Endodermal cell (in vitro differentiated cells): Measurements from ENCODE around the gene C17orf58. TPM values are rescaled to one million over a fixed set of nuclear protein-coding genes. Genes with fewer than 3 reads are reported as not detected.
A peak's percentile ranks its signal among the peaks of the same experiment; 100 is the strongest.

Experiments
- DNase-seq: peaks from one replicate; pipeline ENCODE4 v3.0.0-alpha.2; 2017
- H3K27ac ChIP-seq: 2 replicates; pipeline ENCODE4 v1.5.1; 2013; ENCODE audit warnings: mild to moderate bottlenecking, low read depth, low read length, moderate library complexity
- H3K27me3 ChIP-seq: 2 replicates; pipeline ENCODE4 v1.6.1; 2013; ENCODE audit warnings: mild to moderate bottlenecking, low read length, moderate library complexity; ENCODE audit not compliant: insufficient read depth, control insufficient read depth, poor library complexity, severe bottlenecking
- H3K36me3 ChIP-seq: 2 replicates; pipeline ENCODE4 v1.7.0; 2013; ENCODE audit warnings: mild to moderate bottlenecking, low read length, moderate library complexity; ENCODE audit not compliant: control insufficient read depth, insufficient read depth
- H3K4me1 ChIP-seq: one replicate; pipeline ENCODE4 v1.7.0; 2013; ENCODE audit warnings: low read length; ENCODE audit not compliant: control insufficient read depth, insufficient read depth
- H3K4me3 ChIP-seq: 2 replicates; pipeline ENCODE4 v1.5.1; 2013; ENCODE audit warnings: mild to moderate bottlenecking, low read length, moderate library complexity
- H3K9ac ChIP-seq: 2 replicates; pipeline ENCODE4 v1.6.1; 2013; ENCODE audit warnings: mild to moderate bottlenecking, low read length, moderate library complexity; ENCODE audit not compliant: poor library complexity, severe bottlenecking; ENCODE audit errors: extremely low read depth
- H3K9me3 ChIP-seq: 2 replicates; pipeline ENCODE4 v1.6.1; 2013; ENCODE audit warnings: mild to moderate bottlenecking, low read length, moderate library complexity; ENCODE audit not compliant: control insufficient read depth
- H3K27ac Mint-ChIP-seq: 2 replicates; pipeline ENCODE4 v1.8.0; 2020; ENCODE audit warnings: mixed read lengths
- H3K27me3 Mint-ChIP-seq: 2 replicates; pipeline ENCODE4 v1.8.0; 2021; ENCODE audit warnings: mild to moderate bottlenecking, mixed read lengths; ENCODE audit not compliant: insufficient read depth
- H3K36me3 Mint-ChIP-seq: 2 replicates; pipeline ENCODE4 v1.8.0; 2020; ENCODE audit warnings: low read depth, mixed read lengths
- H3K4me1 Mint-ChIP-seq: 2 replicates; pipeline ENCODE4 v1.8.0; 2020; ENCODE audit warnings: mixed read lengths
- H3K4me3 Mint-ChIP-seq: 2 replicates; pipeline ENCODE4 v1.8.0; 2020; ENCODE audit warnings: mild to moderate bottlenecking, moderate library complexity, mixed read lengths
- H3K9me3 Mint-ChIP-seq: 2 replicates; pipeline ENCODE4 v1.8.0; 2020; ENCODE audit warnings: mild to moderate bottlenecking, mixed read lengths
- CTCF ChIP-seq: fragments of 200-600 bp; sonication (generic); conservative IDR thresholded peaks from 2 replicates; pipeline ENCODE4 v1.5.0; 2021; ENCODE audit warnings: antibody characterized with exemption, mild to moderate bottlenecking
- WGBS, 2 experiments: methylation state at CpG; one replicate each; pipeline versions ENCODE4 v1.1.5 to v1.1.7; 2013; ENCODE audit warnings: missing lambda C conversion rate in 2 of 2, mixed read lengths in 1 of 2; ENCODE audit not compliant: insufficient coverage in 1 of 2, insufficient read length in 1 of 2; 5-methylcytosine and 5-hydroxymethylcytosine counted together
- total RNA-seq, 2 donors: library from RNA; stranded (reverse); fragmentation: NEBNext Ultra II Directional in 1 of 2; extraction: Animal tissue kit (Norgen Biotek cat#: 25700) in 1 of 2; gene quantifications; 2 replicates in 1 of 2; 3 replicates in 1 of 2; pipeline ENCODE4 v1.2.1, GENCODE V29; 2021

Gene C17orf58
- total RNA-seq, 2 donors from 2014 or later: 14.0 to 14.1 TPM

DNA sequence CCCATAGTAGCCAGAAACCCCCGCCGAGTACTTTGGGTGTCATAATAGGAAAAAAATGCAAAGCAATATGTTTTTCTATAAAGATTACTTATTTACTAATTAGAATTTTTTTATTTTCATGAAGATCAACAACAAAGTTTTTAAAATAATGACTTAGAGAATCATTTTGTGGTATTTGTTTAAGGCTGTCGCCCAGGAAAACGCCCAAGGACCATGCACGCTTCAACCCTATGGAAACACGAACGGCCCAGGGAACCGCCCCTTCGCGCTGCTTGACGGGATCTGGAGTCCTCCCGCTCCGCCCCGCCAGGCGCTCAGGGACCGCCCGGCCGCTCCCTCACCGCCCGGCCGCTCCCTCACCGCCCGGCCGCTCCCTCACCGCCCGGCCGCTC is 38.9 kb upstream of the C17orf58 start:
- Mint-ChIP-seq H3K27ac (no peak overlapping the region), H3K9me3 (no peaks in the 10 kb centered on the region), H3K27me3 (no peaks in the 10 kb centered on the region), H3K4me3 (peak overlapping the region; percentile 95), H3K36me3 (peaks cover 28% of the 10 kb centered on the region), H3K4me1 (peaks cover 22% of the 10 kb centered on the region)
- H3K27ac ChIP-seq: no peak overlapping the region
- WGBS, 2 experiments: 0% methylated on average over 9 to 23 of the region's 27 CpGs
- H3K36me3 ChIP-seq: peaks cover 33% of the 10 kb centered on the region
- no peaks in the 10 kb centered on the region for H3K27me3 ChIP-seq
- H3K4me1 ChIP-seq: peaks cover 2% of the 10 kb centered on the region
- no peaks in the 10 kb centered on the region for H3K9me3 ChIP-seq
- no peak for TF ChIP-seq CTCF
- peak; percentile 98 for DNase-seq
- no peak overlapping the region for H3K9ac ChIP-seq
- peak overlapping the region; percentile 28 for H3K4me3 ChIP-seq

DNA sequence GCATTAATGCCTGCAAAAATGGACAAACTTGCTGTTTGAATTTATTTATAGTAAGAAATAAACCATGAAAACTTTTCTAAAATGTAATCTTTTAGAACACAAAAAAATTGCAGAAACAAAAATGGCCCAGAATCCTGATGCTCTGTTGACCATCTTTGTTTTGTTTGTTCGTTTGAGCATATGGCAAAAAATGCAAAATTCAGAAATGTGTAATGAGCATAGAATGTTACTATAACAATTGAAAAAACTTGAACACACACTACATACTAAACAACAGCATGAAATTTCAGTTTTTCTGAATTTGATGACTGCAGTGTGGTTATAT is 38.1 kb upstream of the C17orf58 start:
- Mint-ChIP-seq H3K36me3 (peaks cover 25% of the 10 kb centered on the region), H3K4me3 (no peak overlapping the region), H3K27me3 (no peaks in the 10 kb centered on the region), H3K4me1 (peaks cover 22% of the 10 kb centered on the region), H3K27ac (peak overlapping the region; percentile 89), H3K9me3 (no peaks in the 10 kb centered on the region)
- Histone ChIP-seq H3K4me3 (peak overlapping the region; percentile 28), H3K9me3 (no peaks in the 10 kb centered on the region), H3K4me1 (peaks cover 2% of the 10 kb centered on the region), H3K9ac (no peak overlapping the region), H3K27me3 (no peaks in the 10 kb centered on the region), H3K27ac (peak overlapping the region; percentile 27), H3K36me3 (peaks cover 28% of the 10 kb centered on the region)
- TF ChIP-seq CTCF: no peak
- 50% methylated on average over 1 of the region's 1 CpG; no CpG with 5 or more reads in 1 of the 2 experiments for WGBS, 2 experiments
- DNase-seq: no peak

- Mint-ChIP-seq H3K4me1 (peaks cover 22% of the 10 kb centered on the region), H3K36me3 (peaks cover 22% of the 10 kb centered on the region), H3K9me3 (no peaks in the 10 kb centered on the region), H3K27me3 (no peaks in the 10 kb centered on the region), H3K27ac (peak overlapping the region; percentile 89), H3K4me3 (no peak overlapping the region)
- 66 to 73% methylated on average over 6 to 7 of the region's 7 CpGs for WGBS, 2 experiments
- no peak for TF ChIP-seq CTCF
- no peak overlapping the region for H3K9ac ChIP-seq
- no peak overlapping the region for H3K4me3 ChIP-seq
- no peaks in the 10 kb centered on the region for H3K9me3 ChIP-seq
- no peaks in the 10 kb centered on the region for H3K27me3 ChIP-seq
- DNase-seq: peak; percentile 94
- H3K27ac ChIP-seq: peak overlapping the region; percentile 83
- H3K4me1 ChIP-seq: peaks cover 2% of the 10 kb centered on the region
- peaks cover 22% of the 10 kb centered on the region for H3K36me3 ChIP-seq
Observed at GRCh38 chr17:68033636-68034451, 37.6 kb upstream of the C17orf58 start.
